Stimulated activated CD4-positive, alpha-beta T cell treated with anti-CD3 and anti-CD28 coated beads, Interleukin-4, amount 100 ng/mL, for 24 hours (primary cell): ENCODE data around the gene LRTM1.

ENCODE experiments used
- DNase-seq: peaks from one replicate; pipeline ENCODE4 v3.0.0-alpha.2; 2020

The LRTM1 gene

GRCh38 chr3:54928046-54928770, at the start of gene LRTM1:
Gene LRTM1 (minus strand): TSS chr3:54928059. CDS start chr3:54927911, 148 bp downstream.
- no peak for DNase-seq

DNA sequence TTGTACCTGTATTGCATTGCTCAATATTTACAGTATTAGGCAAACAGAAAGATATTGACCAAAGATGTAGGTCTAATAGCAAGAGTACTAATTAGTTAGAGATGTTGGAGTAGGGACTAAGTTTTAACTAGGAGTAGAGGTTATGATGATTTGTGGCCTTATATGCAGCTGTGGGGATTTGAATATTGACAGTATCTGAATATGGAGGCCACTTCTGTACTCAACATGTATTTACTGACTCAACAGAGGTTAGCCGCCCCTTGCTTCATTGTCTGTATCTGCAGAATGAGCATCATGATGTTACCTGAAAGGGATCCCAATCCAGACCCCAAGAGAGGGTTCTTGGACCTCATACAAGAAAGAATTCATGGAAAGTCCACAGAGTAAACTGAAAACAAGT, 49.6 kb upstream of the LRTM1 start:
- no peak for DNase-seq

GRCh38 chr3:54970895-54971294, 43.0 kb upstream of the LRTM1 start:
- DNase-seq, result no peak

DNA sequence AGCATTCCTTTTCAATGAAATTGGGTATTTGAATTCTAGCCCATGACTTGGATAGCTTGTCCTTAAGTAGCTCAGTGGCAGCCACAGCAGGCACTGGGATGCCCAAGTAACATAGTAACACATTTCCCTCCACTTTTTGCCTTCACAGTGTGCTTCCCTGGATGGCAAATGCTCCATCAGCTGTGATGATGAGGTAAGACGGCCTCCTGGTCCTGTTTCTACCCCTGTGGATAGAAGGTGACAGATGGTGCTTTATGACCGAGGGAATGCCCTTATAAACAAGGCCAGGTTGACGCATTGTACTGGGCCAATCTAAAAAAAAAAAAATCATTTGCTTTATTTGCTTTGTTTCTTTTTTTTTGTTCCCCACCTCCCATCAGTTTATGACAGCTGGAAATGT, 41.8 kb upstream of the LRTM1 start:
- no peak for DNase-seq

DNA sequence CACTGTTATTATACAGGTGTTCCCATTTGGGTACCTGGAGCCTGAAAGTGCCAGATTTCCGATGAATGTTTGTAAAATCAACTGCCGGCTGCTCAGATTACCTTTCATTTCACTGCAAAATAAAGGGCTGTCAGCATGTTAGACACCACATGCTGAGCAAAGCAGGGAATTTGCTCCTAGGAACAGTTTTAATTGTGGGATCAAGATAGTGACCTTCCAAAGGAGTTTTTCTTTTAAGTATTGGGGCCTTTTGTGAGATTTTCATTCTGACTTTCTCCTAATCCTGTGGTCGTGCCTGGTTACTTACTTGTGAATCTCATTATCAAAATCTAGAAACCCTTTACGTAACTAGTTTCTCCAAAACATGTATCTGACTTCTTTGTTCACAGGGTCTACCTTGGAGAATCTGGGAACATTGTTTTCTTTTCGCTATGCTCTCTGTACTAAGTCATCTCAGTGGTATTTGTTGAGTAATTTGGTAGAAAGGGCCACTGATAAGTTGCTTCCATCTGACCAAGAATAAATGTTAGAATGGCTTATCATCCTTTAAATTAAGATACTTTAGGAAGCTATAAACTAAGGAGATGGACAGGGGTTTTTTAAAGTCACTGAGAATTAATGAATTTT, 40.8 kb upstream of the LRTM1 start:
- DNase-seq, result no peak

DNA sequence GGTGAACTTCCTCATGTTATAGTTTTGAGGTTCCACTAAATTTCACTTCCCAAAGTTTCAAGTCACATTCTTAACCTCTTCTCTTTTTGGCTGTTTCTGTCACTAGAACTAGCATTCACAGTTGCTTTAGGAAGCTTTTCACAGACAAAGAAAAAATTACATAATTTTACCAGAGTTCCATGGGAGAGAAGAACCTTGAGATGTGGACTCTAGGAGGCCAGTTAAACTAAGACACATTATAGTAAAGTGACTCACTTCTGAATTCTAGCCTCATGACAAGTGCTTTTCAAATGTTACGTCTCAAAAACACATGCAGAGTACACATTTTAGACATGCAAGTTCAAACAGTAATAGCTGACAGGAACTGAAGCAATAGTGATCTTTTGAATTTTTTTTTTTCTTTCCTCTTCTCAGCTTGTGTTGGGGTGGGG, 39.9 kb upstream of the LRTM1 start:
- no peak for DNase-seq

GRCh38 chr3:54966979-54967378, 39.1 kb upstream of the LRTM1 start:
- no peak for DNase-seq

- no peak for DNase-seq
Observed at GRCh38 chr3:54965746-54966145, 37.9 kb upstream of the LRTM1 start.

- no peak for DNase-seq
Observed at GRCh38 chr3:54964081-54964480, 36.2 kb upstream of the LRTM1 start.

- no peak for DNase-seq
Observed at GRCh38 chr3:54963641-54964040, 35.8 kb upstream of the LRTM1 start.

DNA sequence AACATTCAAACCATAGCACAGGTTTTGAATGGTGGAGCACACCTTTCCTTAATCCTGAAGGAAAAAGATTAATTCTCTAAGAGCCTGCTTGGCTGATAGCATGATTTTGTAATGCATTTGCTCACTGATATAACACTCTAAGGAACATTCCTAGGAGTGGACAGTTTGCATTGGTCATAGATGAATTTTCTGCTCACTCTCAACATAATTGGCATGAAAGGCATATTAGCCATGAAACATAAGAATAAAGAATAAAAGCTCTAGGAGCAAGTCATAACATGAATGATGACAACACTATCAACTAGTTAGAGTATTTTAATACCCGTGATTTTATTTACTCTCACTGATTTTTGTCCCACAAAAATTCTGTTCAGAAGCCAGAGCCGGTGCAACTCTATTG, 34.3 kb upstream of the LRTM1 start:
- no peak for DNase-seq

DNA sequence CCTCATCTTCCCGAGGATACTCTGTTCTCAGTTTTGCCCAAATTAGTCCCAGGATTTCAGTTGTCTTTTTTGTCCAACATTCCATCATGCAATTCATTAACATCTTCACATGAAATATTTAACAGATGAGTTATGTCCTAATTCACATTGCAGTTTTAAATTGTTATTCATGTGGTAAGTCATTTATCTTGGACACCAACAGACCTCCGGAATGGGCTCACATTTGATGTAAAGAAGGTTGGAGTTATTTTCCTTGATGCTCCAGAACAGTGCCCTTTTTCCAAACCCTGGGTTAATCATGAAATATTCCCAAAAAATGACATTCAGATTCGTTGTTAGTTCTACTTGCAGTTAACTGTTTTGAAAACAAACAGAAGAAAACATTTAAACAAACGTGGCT, 32.8 kb upstream of the LRTM1 start:
- DNase-seq, result no peak

DNA sequence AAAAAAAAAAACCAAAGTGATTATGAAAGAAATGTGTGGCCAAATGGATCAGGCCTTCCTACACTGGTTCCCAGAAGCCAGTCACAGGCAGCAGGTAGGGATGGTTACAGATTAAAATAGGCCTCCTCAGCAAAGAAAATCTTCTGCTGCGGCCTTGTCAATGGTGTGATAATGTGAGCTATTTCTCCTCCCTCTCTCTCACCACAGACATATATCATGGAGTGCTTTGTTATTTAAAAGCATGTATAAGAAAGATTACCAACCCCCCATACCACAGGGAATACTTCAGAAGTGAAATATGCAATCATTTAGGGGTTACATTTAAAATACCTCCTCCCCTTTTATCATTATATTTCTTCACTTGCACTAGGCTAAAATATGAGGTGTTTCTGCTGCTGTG, 32.2 kb upstream of the LRTM1 start:
- DNase-seq, result no peak

- no peak for DNase-seq
Observed at GRCh38 chr3:54957711-54958110, 29.9 kb upstream of the LRTM1 start.

GRCh38 chr3:54955941-54956340, 28.1 kb upstream of the LRTM1 start:
- no peak for DNase-seq

DNA sequence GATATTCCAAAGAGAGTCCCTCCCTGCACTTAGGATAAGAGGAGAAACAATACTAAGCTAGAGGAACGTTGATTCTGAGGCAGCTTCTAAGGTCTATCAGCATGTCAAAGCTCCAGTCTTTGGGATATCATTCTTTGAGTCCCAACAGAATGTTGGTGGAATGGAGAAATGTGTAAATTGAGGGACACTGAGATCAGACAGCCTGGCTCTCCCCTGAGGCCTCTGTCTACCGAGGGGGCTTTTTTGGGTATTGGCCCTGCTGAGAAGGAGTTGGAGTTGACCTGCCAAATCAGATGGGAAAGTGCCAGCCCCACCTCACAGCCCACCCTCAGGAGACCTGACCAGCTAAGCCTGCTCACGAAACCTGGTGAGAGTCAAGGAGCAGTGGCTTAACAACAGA, 27.6 kb upstream of the LRTM1 start:
- DNase-seq, result no peak

- DNase-seq, result no peak
Observed at GRCh38 chr3:54954521-54954920, 26.7 kb upstream of the LRTM1 start.

DNA sequence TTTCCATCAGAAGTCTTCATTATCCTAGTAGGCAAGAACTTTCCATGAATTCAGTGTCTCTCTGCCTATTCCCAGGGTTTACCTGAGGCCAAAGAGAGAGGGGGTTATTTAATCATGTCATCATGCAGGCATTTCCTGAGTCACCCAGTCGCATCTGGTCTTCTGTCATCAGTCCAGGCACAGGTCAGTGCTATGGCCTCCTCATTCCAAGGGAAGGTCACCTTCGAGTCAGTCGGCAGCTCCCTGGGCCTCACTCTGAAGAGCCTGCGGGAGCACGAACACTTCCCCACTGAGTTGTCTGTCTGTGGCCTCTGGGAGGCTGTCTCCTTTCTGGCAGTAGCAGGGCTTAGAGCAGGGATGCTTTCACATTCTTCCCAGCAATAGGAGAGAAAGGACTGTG, 26.2 kb upstream of the LRTM1 start:
- no peak for DNase-seq

DNA sequence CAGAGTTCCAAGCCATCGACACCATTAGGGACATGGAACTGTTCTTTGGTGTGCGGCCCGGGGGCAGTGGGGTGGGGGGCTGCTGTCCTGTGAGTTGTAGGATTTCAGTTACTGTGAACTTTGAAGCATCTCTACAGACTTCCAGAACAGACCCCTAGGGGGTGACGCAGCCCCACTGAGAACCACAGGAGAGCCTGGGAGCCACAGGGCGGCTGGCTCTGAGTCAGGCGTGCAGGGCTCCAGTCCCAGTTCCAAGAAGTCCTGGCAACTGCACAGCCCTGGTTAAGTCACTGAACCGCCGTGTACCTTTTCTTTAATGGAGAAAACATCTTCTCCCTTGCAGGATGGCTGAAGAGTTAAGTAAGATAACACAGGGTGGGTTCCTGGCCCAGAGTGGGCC, 23.5 kb upstream of the LRTM1 start:
- DNase-seq, result no peak

GRCh38 chr3:54950391-54951003, 22.6 kb upstream of the LRTM1 start:
- no peak for DNase-seq

DNA sequence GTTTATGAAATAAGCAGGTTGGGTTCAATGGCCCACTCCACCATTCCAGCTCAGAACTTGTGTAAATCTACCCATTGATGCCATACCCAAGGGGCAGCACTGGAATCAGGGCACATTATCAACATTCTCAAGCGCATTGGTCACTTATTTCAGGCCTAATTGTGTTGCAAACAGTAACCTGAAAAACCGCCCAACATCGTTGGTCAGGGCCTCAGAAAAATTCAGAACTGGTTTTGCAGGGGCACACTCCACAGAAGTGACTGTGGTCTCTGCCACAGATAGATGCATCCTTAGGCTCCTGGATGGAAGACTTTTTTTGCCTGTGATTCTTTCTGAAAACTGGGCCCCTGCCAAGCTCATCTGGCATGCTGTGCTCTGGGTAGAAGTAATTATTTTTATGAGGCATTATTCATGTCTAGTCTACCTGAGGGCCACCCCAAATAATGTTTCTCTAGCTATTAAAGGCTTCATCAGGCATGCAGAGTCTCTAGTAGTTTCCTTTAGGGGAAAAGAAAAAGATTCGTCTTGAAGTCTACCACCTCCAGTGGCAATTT, 21.7 kb upstream of the LRTM1 start:
- DNase-seq, result no peak

GRCh38 chr3:54941690-54942362, 14.0 kb upstream of the LRTM1 start:
- no peak for DNase-seq

- no peak for DNase-seq
Observed at GRCh38 chr3:54940971-54941370, 13.1 kb upstream of the LRTM1 start.
